A549 (cell line): ENCODE data around the gene ZNG1A. TPM values are rescaled to one million over a fixed set of nuclear protein-coding genes. Genes with fewer than 3 reads are reported as not detected.

Experiments used
- ATAC-seq, 2 experiments: fragments of 200-7000 bp in 1 of 2; fragments of >200 bp in 1 of 2; cut with Nextera tagmentation in 1 of 2; cut with Tn5 transposase in 1 of 2; 3 replicates each; pipeline versions ENCODE4 v1.8.0 to v1.9.1; 2018 to 2020; ENCODE audit warnings: mild to moderate bottlenecking in 1 of 2, moderate library complexity in 1 of 2
- CTCF ChIA-PET: fragments of 300-600 bp; sonication (Branson Sonifier 250); formaldehyde crosslinking; extraction: SDS; loops from one replicate; lab custom pipeline; 2021; ENCODE audit warnings: antibody characterized with exemption, inconsistent platforms; lab: Yijun Ruan, JAX
- POLR2A ChIA-PET: fragments of 350-600 bp; formaldehyde crosslinking; extraction: SDS; loops from one replicate; lab custom pipeline; 2021; ENCODE audit warnings: antibody characterized with exemption, inconsistent platforms; lab: Yijun Ruan, JAX
- DNase-seq, 2 experiments: peaks; one replicate each; pipeline versions ENCODE4 v3.0.0 to v3.0.0-alpha.2; 2011 to 2016; ENCODE audit warnings: low read depth in 1 of 2, low spot score in 1 of 2
- FAIRE-seq: peaks from 2 replicates; lab custom pipeline; 2011; peaks lifted over from hg19 to GRCh38; lab: Jason Lieb, UNC
- H3K27ac ChIP-seq, 2 experiments: fragments of >200 bp; sonication (Bioruptor Twin); formaldehyde crosslinking; 3 replicates each; pipeline ENCODE4 v1.5.1; 2016 to 2017
- H3K4me1 ChIP-seq: fragments of >200 bp; sonication (Bioruptor Twin); formaldehyde crosslinking; 3 replicates; pipeline ENCODE4 v1.6.1; 2016
- H3K4me2 ChIP-seq: fragments of >200 bp; sonication (Bioruptor Twin); formaldehyde crosslinking; 3 replicates; pipeline ENCODE4 v1.6.1; 2016
- H3K4me3 ChIP-seq: fragments of >200 bp; sonication (Bioruptor Twin); formaldehyde crosslinking; 3 replicates; pipeline ENCODE4 v1.5.1; 2016
- H3K9me3 ChIP-seq: fragments of >200 bp; sonication (Bioruptor Twin); formaldehyde crosslinking; 3 replicates; pipeline ENCODE4 v1.6.1; 2016
- BCL3 ChIP-seq: fragments of >200 bp; sonication (Bioruptor Twin); formaldehyde crosslinking; IDR thresholded peaks from 3 replicates; pipeline ENCODE4 v1.6.1; 2016
- BHLHE40 ChIP-seq: IDR thresholded peaks from 2 replicates; pipeline ENCODE4 v1.6.1; 2012; ENCODE audit warnings: low read depth, low read length, inconsistent platforms
- CBX2 ChIP-seq: fragments of 200-600 bp; sonication (generic); IDR thresholded peaks from 2 replicates; pipeline ENCODE4 v1.6.1; 2016; ENCODE audit warnings: low read depth, mild to moderate bottlenecking, borderline replicate concordance
- CBX8 ChIP-seq: fragments of 200-600 bp; sonication (generic); IDR thresholded peaks from 2 replicates; pipeline ENCODE4 v1.6.1; 2016
- CHD2 ChIP-seq: fragments of 150-350 bp; IDR thresholded peaks from 2 replicates; pipeline ENCODE4 v1.6.1; 2014; ENCODE audit warnings: low read length; ENCODE audit not compliant: partially characterized antibody
- E2F6 ChIP-seq: IDR thresholded peaks from 2 replicates; pipeline ENCODE4 v1.6.1; 2012; ENCODE audit warnings: low read depth, borderline replicate concordance
- EP300 ChIP-seq, 2 experiments: fragments of >200 bp; sonication (Bioruptor Twin); formaldehyde crosslinking; IDR thresholded peaks; 2 replicates in 1 of 2; 3 replicates in 1 of 2; pipeline ENCODE4 v1.6.1; 2016 to 2017
- FOXS1 ChIP-seq: fragments of 250-450 bp; sonication (Bioruptor Pico); IDR thresholded peaks from 2 replicates; pipeline ENCODE4 v1.5.0; 2020; ENCODE audit warnings: mild to moderate bottlenecking, moderate library complexity
- HDAC2 ChIP-seq: fragments of 200-600 bp; sonication (generic); IDR thresholded peaks from 2 replicates; pipeline ENCODE4 v1.6.1; 2016
- HES2 ChIP-seq: fragments of >200 bp; sonication (Bioruptor Twin); formaldehyde crosslinking; IDR thresholded peaks from 2 replicates; pipeline ENCODE4 v1.6.1; 2016
- HEYL ChIP-seq: fragments of 250-450 bp; sonication (Bioruptor Pico); IDR thresholded peaks from 2 replicates; pipeline ENCODE4 v1.8.0; 2021; ENCODE audit warnings: mild to moderate bottlenecking, moderate library complexity
- HMGXB4 ChIP-seq: fragments of 250-450 bp; sonication (Bioruptor Pico); IDR thresholded peaks from 2 replicates; pipeline ENCODE4 v1.5.0; 2021; ENCODE audit warnings: mild to moderate bottlenecking, moderate library complexity, borderline replicate concordance
- HOXB5 ChIP-seq: fragments of 250-450 bp; sonication (Bioruptor Pico); IDR thresholded peaks from 2 replicates; pipeline ENCODE4 v1.5.0; 2020; ENCODE audit warnings: mild to moderate bottlenecking, moderate library complexity
- KDM1A ChIP-seq: fragments of 200-600 bp; sonication (generic); IDR thresholded peaks from 2 replicates; pipeline ENCODE4 v1.6.1; 2016; ENCODE audit warnings: low read depth, mild to moderate bottlenecking
- MAFK ChIP-seq: fragments of 450-650 bp; IDR thresholded peaks from 2 replicates; pipeline ENCODE4 v1.6.1; 2014; ENCODE audit not compliant: partially characterized antibody
- NR3C1 ChIP-seq: fragments of >200 bp; sonication (Bioruptor Twin); formaldehyde crosslinking; IDR thresholded peaks from 3 replicates; pipeline ENCODE4 v1.6.1; 2017
- RARB ChIP-seq: fragments of 250-450 bp; sonication (Bioruptor Pico); IDR thresholded peaks from 2 replicates; pipeline ENCODE4 v1.8.0; 2021; ENCODE audit warnings: mild to moderate bottlenecking, moderate library complexity
- RCOR1 ChIP-seq: fragments of 150-350 bp; IDR thresholded peaks from 2 replicates; pipeline ENCODE4 v1.6.1; 2014; ENCODE audit warnings: antibody characterized with exemption, low read length, low read depth
- SMC3 ChIP-seq: fragments of >200 bp; sonication (Bioruptor Twin); formaldehyde crosslinking; IDR thresholded peaks from 3 replicates; pipeline ENCODE4 v1.6.1; 2018; ENCODE audit warnings: inconsistent platforms
- SREBF2 ChIP-seq: fragments of 450-650 bp; IDR thresholded peaks from 2 replicates; pipeline ENCODE4 v1.6.1; 2014; ENCODE audit warnings: mild to moderate bottlenecking, moderate library complexity
- TFCP2L1 ChIP-seq: fragments of 250-450 bp; sonication (Bioruptor Pico); IDR thresholded peaks from 2 replicates; pipeline ENCODE4 v1.5.0; 2021; ENCODE audit warnings: mild to moderate bottlenecking
- ZC3H11A ChIP-seq: fragments of 450-650 bp; IDR thresholded peaks from 2 replicates; pipeline ENCODE4 v1.6.1; 2014; ENCODE audit warnings: antibody characterized with exemption, mild to moderate bottlenecking
- ZFP36 ChIP-seq: fragments of 450-650 bp; IDR thresholded peaks from 2 replicates; pipeline ENCODE4 v1.6.1; 2014; ENCODE audit warnings: borderline replicate concordance; ENCODE audit not compliant: partially characterized antibody
- WGBS: methylation state at CpG from one replicate; pipeline ENCODE4 v1.1.6; 2017; ENCODE audit errors: missing lambda C conversion rate; 5-methylcytosine and 5-hydroxymethylcytosine counted together
- polyA plus RNA-seq, 4 experiments: library from polyadenylated mRNA; depleted of rRNA in 3 of 4; stranded (reverse); fragments of >200 nt; fragmentation: RNase III in 1 of 4; extraction: RNeasy Plus Mini Kit Qiagen cat#74134 plus additional on column Dnase treatment in 1 of 4; gene quantifications; 2 replicates in 3 of 4; 3 replicates in 1 of 4; pipeline ENCODE4 v1.2.3, GENCODE V29; 2011 to 2017

Gene ZNG1A
- polyA plus RNA-seq, 2 of the 4 experiments (the other 2 are of a cell fraction) = 34.2 to 43.6 TPM

- Histone ChIP-seq H3K4me2 (no peak overlapping the region), H3K27ac (no peak overlapping the region), H3K4me3 (no peak overlapping the region), H3K9me3 (no peaks in the 10 kb centered on the region), H3K4me1 (no peaks in the 10 kb centered on the region)
- WGBS = 38% methylated on average over 5 of the region's 5 CpGs
- ChIA-PET POLR2A (no interaction called here), CTCF (no interaction called here)
- TF ChIP-seq E2F6 (no peak), NR3C1 (no peak), CHD2 (no peak), HES2 (no peak), RCOR1 (no peak), HDAC2 (no peak), BCL3 (no peak), SREBF2 (no peak), HEYL (CRISPR knock-in tag) (no peak), TFCP2L1 (CRISPR knock-in tag) (no peak), CBX2 (no peak), ZC3H11A (no peak), MAFK (no peak), BHLHE40 (no peak), HOXB5 (CRISPR knock-in tag) (no peak), EP300 (IDR thresholded peaks at IDR 0.05) (no peak)
- DNase-seq (no peak), ATAC-seq (no peak), FAIRE-seq (no peak)
Measured at GRCh38 chr9:211557-211956, 32.7 kb upstream of the ZNG1A start.

GRCh38 chr9:211036-211435, 32.2 kb upstream of the ZNG1A start:
- DNase-seq (no peak), ATAC-seq (no peak), FAIRE-seq (no peak)
- TF ChIP-seq ZFP36 = no peak
- 72% methylated on average over 7 of the region's 7 CpGs for WGBS
- no peaks in the 10 kb centered on the region for H3K4me1 ChIP-seq
- ChIA-PET CTCF (interaction anchor here (0.5 kb wide), 1 partner anchor 12 kb away, joined by 3 read pairs; no protein-coding TSS in a partner anchor), POLR2A (no interaction called here)
- no peak overlapping the region for H3K27ac ChIP-seq
- H3K4me3 ChIP-seq = no peak overlapping the region
- H3K4me2 ChIP-seq = no peak overlapping the region
- no peaks in the 10 kb centered on the region for H3K9me3 ChIP-seq

- no peak for FAIRE-seq
- H3K4me1 ChIP-seq = no peaks in the 10 kb centered on the region
- POLR2A ChIA-PET = no interaction called here
Measured at GRCh38 chr9:209143-209758, 30.4 kb upstream of the ZNG1A start.

More at GRCh38 chr9:209143-209758, 30.4 kb upstream of the ZNG1A start:
- Histone ChIP-seq H3K4me2 (no peak overlapping the region), H3K27ac (no peak overlapping the region), H3K4me3 (no peak overlapping the region), H3K9me3 (no peaks in the 10 kb centered on the region)
- no peak for ATAC-seq
- WGBS = 70% methylated on average over 14 of the region's 14 CpGs
- no peak for DNase-seq
- TF ChIP-seq EP300 (IDR thresholded peaks at IDR 0.05) = no peak
- TF ChIP-seq RARB = no peak
- TF ChIP-seq SMC3 = no peak
- no peak for TF ChIP-seq KDM1A
- TF ChIP-seq ZC3H11A = no peak
- TF ChIP-seq BCL3 = no peak
- no peak for TF ChIP-seq HMGXB4 (CRISPR knock-in tag)
- TF ChIP-seq FOXS1 (CRISPR knock-in tag) = no peak
- no peak for TF ChIP-seq CBX2
- TF ChIP-seq BHLHE40 = no peak
- no peak for TF ChIP-seq CBX8
- TF ChIP-seq, all 56 proteins: peak for 0
- CTCF ChIA-PET = no interaction called here
